HepG2 (cell line): ENCODE measurements around the gene NFKBIA. TPM values are rescaled to one million over a fixed set of nuclear protein-coding genes. Genes with fewer than 3 reads are reported as not detected.

Source experiments
- ASH2L ChIP-seq: fragments of 300-600, 200-600 bp; sonication (generic); IDR thresholded peaks from 2 replicates; pipeline ENCODE4 v1.7.0; 2017; ENCODE audit warnings: low read depth, mild to moderate bottlenecking, moderate library complexity, mixed read lengths, low read length; ENCODE audit not compliant: insufficient read length
- DR1 ChIP-seq: sonication (generic); formaldehyde crosslinking; IDR thresholded peaks from 2 replicates; pipeline ENCODE4 v1.8.0; 2021; ENCODE audit warnings: mild to moderate bottlenecking, missing genetic modification reagents, inconsistent platforms
- LCORL ChIP-seq, 2 experiments: fragments of 450-650 bp in 1 of 2; sonication (generic) in 1 of 2; formaldehyde crosslinking in 1 of 2; IDR thresholded peaks; 2 replicates each; pipeline versions ENCODE4 v1.5.0 to v1.6.1; 2017 to 2020; ENCODE audit warnings: antibody characterized with exemption in 1 of 2, missing genetic modification reagents in 1 of 2
- MBNL3 ChIP-seq: fragments of 250-450 bp; sonication (Bioruptor Pico); conservative IDR thresholded peaks from 2 replicates; pipeline ENCODE4 v1.8.0; 2022; ENCODE audit warnings: mild to moderate bottlenecking, inconsistent platforms
- NFIB ChIP-seq: sonication (generic); formaldehyde crosslinking; IDR thresholded peaks from 2 replicates; pipeline ENCODE4 v1.9.0; 2021; ENCODE audit warnings: missing genetic modification reagents, mild to moderate bottlenecking, borderline replicate concordance
- NKX3-1 ChIP-seq: sonication (generic); formaldehyde crosslinking; IDR thresholded peaks from 2 replicates; pipeline ENCODE4 v1.5.0; 2020; ENCODE audit warnings: missing genetic modification reagents
- PAX8 ChIP-seq: sonication (generic); formaldehyde crosslinking; IDR thresholded peaks from 2 replicates; pipeline ENCODE4 v1.8.0; 2022; ENCODE audit warnings: mild to moderate bottlenecking, missing genetic modification reagents, borderline replicate concordance
- PCBP2 ChIP-seq: fragments of 200-400 bp; formaldehyde crosslinking; optimal IDR thresholded peaks from 2 replicates; pipeline ENCODE3; 2018; ENCODE audit warnings: low read length, low read depth; ENCODE audit not compliant: poor library complexity, severe bottlenecking
- PHB2 ChIP-seq: fragments of 450-650 bp; IDR thresholded peaks from 2 replicates; pipeline ENCODE4 v1.6.1; 2018; ENCODE audit not compliant: partially characterized antibody
- PHF5A ChIP-seq: IDR thresholded peaks from one replicate; pipeline ENCODE4 v1.6.1; 2018; ENCODE audit warnings: low read depth, missing genetic modification reagents; ENCODE audit not compliant: unreplicated experiment
- POLR2A ChIP-seq, 2 experiments: IDR thresholded peaks; 2 replicates each; pipeline ENCODE4 v1.6.1; 2011; ENCODE audit warnings: low read depth in 2 of 2, low read length in 2 of 2, mild to moderate bottlenecking in 1 of 2, moderate library complexity in 1 of 2; ENCODE audit not compliant: insufficient read depth in 1 of 2
- RELA ChIP-seq: sonication (generic); formaldehyde crosslinking; IDR thresholded peaks from 2 replicates; pipeline ENCODE4 v1.4.0; 2020; ENCODE audit warnings: missing genetic modification reagents
- RXRB ChIP-seq: IDR thresholded peaks from 2 replicates; pipeline ENCODE4 v1.6.1; 2016; ENCODE audit warnings: borderline replicate concordance, missing genetic modification reagents, missing compliant biosample characterization
- SOX13 ChIP-seq, 3 experiments: fragments of 450-650 bp in 1 of 3; sonication (generic) in 1 of 3; formaldehyde crosslinking in 1 of 3; IDR thresholded peaks in 2 of 3; conservative IDR thresholded peaks in 1 of 3; 2 replicates each; pipeline versions ENCODE4 v1.5.0 to v1.6.1; 2016 to 2020; ENCODE audit warnings: antibody characterized with exemption in 1 of 3, mild to moderate bottlenecking in 1 of 3, missing compliant biosample characterization in 1 of 3, missing genetic modification reagents in 1 of 3, moderate library complexity in 1 of 3
- SOX5 ChIP-seq: IDR thresholded peaks from 2 replicates; pipeline ENCODE4 v1.6.1; 2016; ENCODE audit warnings: borderline replicate concordance
- U2AF1 ChIP-seq: fragments of 200-400 bp; formaldehyde crosslinking; optimal IDR thresholded peaks from 2 replicates; pipeline ENCODE3; 2017; ENCODE audit warnings: mild to moderate bottlenecking, low read depth, low read length
- ZFX ChIP-seq: sonication (generic); formaldehyde crosslinking; IDR thresholded peaks from 2 replicates; pipeline ENCODE4 v1.4.0; 2020; ENCODE audit warnings: mild to moderate bottlenecking, low read depth, missing genetic modification reagents, moderate library complexity
- ZNF121 ChIP-seq: sonication (generic); formaldehyde crosslinking; IDR thresholded peaks from 2 replicates; pipeline ENCODE4 v1.5.0; 2020; ENCODE audit warnings: mild to moderate bottlenecking, missing genetic modification reagents
- ZNF30 ChIP-seq: sonication (generic); formaldehyde crosslinking; IDR thresholded peaks from 2 replicates; pipeline ENCODE4 v1.5.0; 2020; ENCODE audit warnings: mild to moderate bottlenecking, missing genetic modification reagents
- ZNF468 ChIP-seq: sonication (generic); formaldehyde crosslinking; IDR thresholded peaks from 2 replicates; pipeline ENCODE4 v1.8.0; 2022; ENCODE audit warnings: mild to moderate bottlenecking, moderate library complexity, missing genetic modification reagents
- ZNF558 ChIP-seq: sonication (generic); formaldehyde crosslinking; IDR thresholded peaks from 2 replicates; pipeline ENCODE4 v1.9.0; 2022; ENCODE audit warnings: mild to moderate bottlenecking, missing genetic modification reagents, borderline replicate concordance
- ZNF879 ChIP-seq: sonication (generic); formaldehyde crosslinking; IDR thresholded peaks from 2 replicates; pipeline ENCODE4 v1.8.1; 2023; ENCODE audit warnings: missing genetic modification reagents
- ZSCAN31 ChIP-seq: sonication (generic); formaldehyde crosslinking; IDR thresholded peaks from 2 replicates; pipeline ENCODE4 v1.5.0; 2020; ENCODE audit warnings: low read depth, mild to moderate bottlenecking, missing genetic modification reagents
- polyA plus RNA-seq, 8 experiments: library from polyadenylated mRNA; depleted of rRNA in 3 of 8; stranded (reverse) in 7 of 8; unstranded in 1 of 8; fragments of >200 nt; fragmentation: Illumina TruSeq in 4 of 8; extraction: Trizol in 4 of 8; gene quantifications; 2 replicates each; pipeline versions ENCODE4 v1.2.1 to v1.2.3, GENCODE V29; 2011 to 2016; ENCODE audit warnings: low read depth in 4 of 8, missing spikeins in 1 of 8, mixed read lengths in 1 of 8; ENCODE audit not compliant: insufficient read depth in 1 of 8
- total RNA-seq, 5 experiments: library from RNA; depleted of rRNA; stranded (reverse); fragments of >200 nt; fragmentation: Illumina TruSeq; extraction: Trizol; gene quantifications; 2 replicates each; pipeline ENCODE4 v1.2.3, GENCODE V29; 2016; ENCODE audit warnings: low read depth in 1 of 5
- TF ChIP-seq, protein P1 (sequence below): sonication (generic); formaldehyde crosslinking; IDR thresholded peaks from 2 replicates; pipeline ENCODE4 v1.5.1; 2020; ENCODE audit warnings: missing genetic modification reagents, mild to moderate bottlenecking, borderline replicate concordance
- TF ChIP-seq, protein P2 (sequence below): sonication (generic); formaldehyde crosslinking; IDR thresholded peaks from 2 replicates; pipeline ENCODE4 v1.9.0; 2021; ENCODE audit warnings: missing genetic modification reagents, mild to moderate bottlenecking, borderline replicate concordance
- TF ChIP-seq, protein P3 (sequence below): sonication (generic); formaldehyde crosslinking; IDR thresholded peaks from 2 replicates; pipeline ENCODE4 v1.8.1; 2023; ENCODE audit warnings: mild to moderate bottlenecking, moderate library complexity, missing genetic modification reagents

NFKBIA gene
- total and polyA plus RNA-seq, 2 of the 13 experiments (the other 11 are each of a cell fraction or from before 2014, with no cell fraction given), result 197 to 319 TPM

DNA sequence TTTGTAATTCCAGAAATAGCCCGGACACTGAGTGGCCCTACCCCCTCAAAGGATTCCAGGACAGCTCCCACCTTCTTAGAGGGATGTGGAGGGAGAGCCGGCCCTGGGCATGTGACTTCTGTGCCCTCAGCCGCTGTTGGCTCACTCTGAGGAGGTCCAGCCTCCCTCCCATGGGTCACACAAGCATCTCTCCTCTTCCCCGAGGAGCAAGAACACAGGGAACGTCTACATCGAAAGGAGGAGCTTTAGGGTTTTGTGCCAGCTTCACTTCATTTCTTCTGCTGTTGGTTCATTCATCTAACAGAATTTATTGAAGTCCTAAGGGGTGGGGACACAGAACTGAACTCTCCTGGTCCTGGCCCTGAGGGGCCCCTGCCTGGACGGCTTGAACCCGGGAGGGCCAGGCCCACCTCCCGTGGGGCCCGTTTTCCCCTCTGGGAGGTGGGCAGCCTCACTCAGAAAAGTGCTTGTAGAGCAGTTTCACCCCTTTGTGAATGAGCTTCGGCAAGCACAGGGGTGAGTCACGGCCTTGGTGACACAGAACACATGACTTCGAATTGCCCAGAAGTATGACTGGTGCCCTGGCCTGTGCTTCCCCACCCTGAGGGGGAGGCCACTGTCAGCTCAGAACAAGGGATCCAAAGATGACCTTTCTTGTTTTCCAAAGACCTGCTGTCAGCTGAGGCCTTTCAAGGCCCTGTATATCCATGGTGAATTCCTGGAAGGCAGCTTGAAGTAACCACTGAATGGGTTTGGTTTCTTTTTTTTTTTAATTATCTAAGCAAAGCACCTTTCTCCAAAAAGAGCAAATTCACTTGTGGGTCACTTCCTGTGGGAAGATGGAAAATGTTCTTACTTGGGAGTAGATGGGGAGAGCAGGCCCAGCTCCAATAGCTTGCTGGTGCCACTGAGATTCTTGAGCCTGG lies 39.2 kb downstream of the NFKBIA start (continued):
- TF ChIP-seq, protein P1, sequence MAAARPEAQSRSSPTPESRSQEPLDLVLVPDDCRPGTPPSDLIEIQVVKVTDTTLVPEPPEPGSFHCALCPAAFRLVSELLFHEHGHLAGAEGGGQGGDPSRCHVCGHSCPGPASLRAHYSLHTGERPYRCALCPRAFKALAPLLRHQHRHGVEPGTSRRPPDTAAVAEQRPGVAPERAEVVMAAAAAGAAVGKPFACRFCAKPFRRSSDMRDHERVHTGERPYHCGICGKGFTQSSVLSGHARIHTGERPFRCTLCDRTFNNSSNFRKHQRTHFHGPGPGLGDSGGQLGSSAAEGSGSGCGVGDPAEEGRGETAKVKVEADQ (CRISPR knock-in tag), result peak; percentile 60; the same call in 1 of the 2 replicates
- TF ChIP-seq ZNF468 (CRISPR knock-in tag) (no peak), RELA (peak; percentile 65; the same call in 1 of the 2 replicates), ZNF558 (no peak), DR1 (CRISPR knock-in tag) (no peak), SOX5 (CRISPR knock-in tag) (peak; percentile 97), ZNF30 (no peak), PHF5A (CRISPR knock-in tag) (no peak), POLR2A (IDR thresholded peaks at IDR 0.05; ENCODE audit: insufficient read depth in 1 of 2, low read depth in 2 of 2, low read length in 2 of 2) (0 out of 4 replicates have a peak, but pooled peaks of 1 of the 2 experiments have one; percentile 28), ZSCAN31 (CRISPR knock-in tag) (peak; percentile 76), ZNF879 (no peak), U2AF1 (no peak), ZNF121 (CRISPR knock-in tag) (peak; percentile 19; the same call in 1 of the 2 replicates), PHB2 (no peak), NFIB (CRISPR knock-in tag) (no peak), PCBP2 (no peak), ZFX (CRISPR knock-in tag) (peak; percentile 97), ASH2L (peak; percentile 64), LCORL (IDR thresholded peaks at IDR 0.05) (no peak), LCORL (CRISPR knock-in tag; IDR thresholded peaks at IDR 0.05) (peak; percentile 97), NKX3-1 (peak; percentile 84), RXRB (CRISPR knock-in tag) (peak; percentile 96), PAX8 (no peak; the same call in 1 of the 2 replicates), SOX13 (IDR thresholded peaks at IDR 0.05) (peak; percentile 72), SOX13 (CRISPR knock-in tag; conservative IDR thresholded peaks at IDR 0.05 in 1 of 2, IDR thresholded peaks at IDR 0.05 in 1 of 2) (peak in 1 of 2 experiments; percentile 97; a peak in 2 of 4 replicates), MBNL3 (CRISPR knock-in tag) (no peak)
- TF ChIP-seq, protein P2, sequence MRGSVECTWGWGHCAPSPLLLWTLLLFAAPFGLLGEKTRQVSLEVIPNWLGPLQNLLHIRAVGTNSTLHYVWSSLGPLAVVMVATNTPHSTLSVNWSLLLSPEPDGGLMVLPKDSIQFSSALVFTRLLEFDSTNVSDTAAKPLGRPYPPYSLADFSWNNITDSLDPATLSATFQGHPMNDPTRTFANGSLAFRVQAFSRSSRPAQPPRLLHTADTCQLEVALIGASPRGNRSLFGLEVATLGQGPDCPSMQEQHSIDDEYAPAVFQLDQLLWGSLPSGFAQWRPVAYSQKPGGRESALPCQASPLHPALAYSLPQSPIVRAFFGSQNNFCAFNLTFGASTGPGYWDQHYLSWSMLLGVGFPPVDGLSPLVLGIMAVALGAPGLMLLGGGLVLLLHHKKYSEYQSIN, result no peak
- TF ChIP-seq, protein P3, sequence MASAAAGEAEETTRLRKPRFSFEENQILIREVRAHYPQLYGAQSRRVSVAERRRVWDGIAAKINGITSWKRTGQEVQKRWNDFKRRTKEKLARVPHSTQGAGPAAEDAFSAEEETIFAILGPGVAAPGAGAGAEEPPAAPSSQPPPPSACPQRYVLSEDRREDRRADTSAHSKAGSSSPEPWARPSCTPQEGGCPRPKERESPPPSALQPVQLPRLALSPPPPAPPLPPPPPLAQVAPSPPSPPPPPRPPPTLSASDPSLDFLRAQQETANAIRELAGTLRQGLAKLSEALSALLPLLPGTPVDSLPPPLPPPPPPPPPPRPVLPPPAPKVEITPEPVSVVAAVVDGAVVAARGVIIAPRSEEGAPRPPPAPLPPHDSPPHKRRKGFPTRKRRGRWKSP (CRISPR knock-in tag), result 0 out of 2 replicates have a peak, but pooled peaks have one; percentile 39
